GM12878 (cell line): ENCODE measurements around the gene HK3. TPM values are rescaled to one million over a fixed set of nuclear protein-coding genes. Genes with fewer than 3 reads are reported as not detected.
"Not testable (repeated sequence)": the region's sequence is repeated elsewhere in the genome, so short reads cannot be mapped to it uniquely, and the experiment has no call there.

Experiments
- ATAC-seq: fragments of 200-7000 bp; cut with Tn5 transposase; 3 replicates; pipeline ENCODE4 v1.9.1; 2020; ENCODE audit warnings: mild to moderate bottlenecking, moderate library complexity
- BruUV-seq: library from RNA; stranded (reverse); fragments of 400-500 nt; replicated peaks from 2 replicates; lab custom pipeline; 2021; lab: Mats Ljungman, UMichigan
- CTCF ChIA-PET: fragments of 300-600 bp; sonication (Branson Sonifier 250); formaldehyde crosslinking; extraction: SDS; loops from one replicate; lab custom pipeline; 2021; ENCODE audit warnings: inconsistent platforms; lab: Yijun Ruan, JAX
- POLR2A ChIA-PET: fragments of 350-600 bp; formaldehyde crosslinking; extraction: SDS; loops from one replicate; lab custom pipeline; 2021; ENCODE audit warnings: inconsistent platforms; lab: Charles Lee
- RAD21 ChIA-PET: fragments of 300-600 bp; sonication (Branson Sonifier 250); formaldehyde crosslinking; loops from one replicate; lab custom pipeline; 2023; ENCODE audit warnings: antibody characterized with exemption; ENCODE audit not compliant: unreplicated experiment; lab: Charles Lee
- SMC1A ChIA-PET: fragments of 300-600 bp; sonication (Branson Sonifier 250); formaldehyde crosslinking; loops from one replicate; lab custom pipeline; 2023; ENCODE audit not compliant: unreplicated experiment, uncharacterized antibody; lab: Charles Lee
- DNase-seq: peaks from one replicate; pipeline ENCODE4 v3.0.0-alpha.2; 2011; ENCODE audit warnings: low read depth, low spot score
- FAIRE-seq: peaks from 3 replicates; lab custom pipeline; 2011; peaks lifted over from hg19 to GRCh38; lab: Jason Lieb, UNC
- H2AFZ ChIP-seq: 2 replicates; pipeline ENCODE4 v1.6.0; 2011; ENCODE audit warnings: low read depth, low read length, control low read depth; ENCODE audit not compliant: control insufficient read depth
- H3K27ac ChIP-seq: 2 replicates; pipeline ENCODE4 v1.5.1; 2011; ENCODE audit warnings: control low read depth; ENCODE audit not compliant: control insufficient read depth, insufficient read depth
- H3K27me3 ChIP-seq, 2 experiments: replicated peaks in 1 of 2; 2 replicates each; pipeline versions ENCODE4 v1.6.0 to v1.6.1; 2011; ENCODE audit warnings: low read length in 1 of 2; ENCODE audit not compliant: control insufficient read depth in 2 of 2, insufficient read depth in 2 of 2
- H3K36me3 ChIP-seq, 2 experiments: 2 replicates each; pipeline ENCODE4 v1.5.1; 2011; ENCODE audit warnings: low read length in 1 of 2; ENCODE audit not compliant: control insufficient read depth in 2 of 2, insufficient read depth in 2 of 2
- H3K4me1 ChIP-seq: 2 replicates; pipeline ENCODE4 v1.6.1; 2011; ENCODE audit warnings: mild to moderate bottlenecking, low read length, moderate library complexity, mixed read lengths; ENCODE audit not compliant: control insufficient read depth, insufficient read depth
- H3K4me2 ChIP-seq: 2 replicates; pipeline ENCODE4 v1.6.0; 2011; ENCODE audit warnings: control low read depth; ENCODE audit not compliant: control insufficient read depth, insufficient read depth
- H3K4me3 ChIP-seq: fragments of 200-600 bp; sonication (generic); 2 replicates; pipeline ENCODE4 v1.5.1; 2016
- H3K79me2 ChIP-seq: 2 replicates; pipeline ENCODE4 v1.6.0; 2011; ENCODE audit warnings: low read length; ENCODE audit not compliant: control insufficient read depth, insufficient read depth
- H3K9ac ChIP-seq: 2 replicates; pipeline ENCODE4 v1.8.0; 2011; ENCODE audit warnings: low read length, control low read depth, mixed read lengths; ENCODE audit not compliant: control insufficient read depth, insufficient read depth
- H3K9me3 ChIP-seq: replicated peaks from 3 replicates; pipeline ENCODE4 v1.5.1; 2011; ENCODE audit warnings: mild to moderate bottlenecking, low read length; ENCODE audit not compliant: control insufficient read depth, insufficient read depth
- H4K20me1 ChIP-seq: 2 replicates; pipeline ENCODE4 v1.6.0; 2011; ENCODE audit not compliant: control insufficient read depth, insufficient read depth
- CHD2 ChIP-seq: IDR thresholded peaks from 2 replicates; pipeline ENCODE4 v1.6.1; 2011; ENCODE audit warnings: low read depth, low read length, improper control_type of control experiment, borderline replicate concordance
- EP300 ChIP-seq, 2 experiments: fragments of 150-350 bp in 1 of 2; IDR thresholded peaks; 2 replicates each; pipeline ENCODE4 v1.6.1; 2011 to 2012; ENCODE audit warnings: low read depth in 2 of 2, low read length in 2 of 2, borderline replicate concordance in 1 of 2, improper control_type of control experiment in 1 of 2, inconsistent platforms in 1 of 2; ENCODE audit not compliant: control insufficient read depth in 1 of 2
- EZH2 ChIP-seq: IDR thresholded peaks from 2 replicates; pipeline ENCODE4 v1.6.1; 2012; ENCODE audit warnings: low read depth, mild to moderate bottlenecking, control low read depth, inconsistent platforms, low read length, borderline replicate concordance; ENCODE audit not compliant: control insufficient read depth
- POLR2A ChIP-seq: IDR thresholded peaks from 2 replicates; pipeline ENCODE4 v1.6.1; 2011; ENCODE audit warnings: low read depth, mild to moderate bottlenecking, low read length
- RFX5 ChIP-seq: IDR thresholded peaks from 2 replicates; pipeline ENCODE4 v1.6.1; 2011; ENCODE audit warnings: low read depth, low read length, improper control_type of control experiment
- SREBF2 ChIP-seq: IDR thresholded peaks from 2 replicates; pipeline ENCODE4 v1.6.1; 2012; ENCODE audit warnings: mild to moderate bottlenecking, low read length
- ZNF207 ChIP-seq: fragments of 450-650 bp; IDR thresholded peaks from 2 replicates; pipeline ENCODE4 v1.6.1; 2014; ENCODE audit warnings: antibody characterized with exemption, mild to moderate bottlenecking, borderline replicate concordance
- WGBS: methylation state at CpG from one replicate; pipeline ENCODE4 v1.1.6; 2016; ENCODE audit warnings: low lambda C conversion rate; ENCODE audit not compliant: insufficient replicate concordance, insufficient coverage; ENCODE audit errors: missing lambda C conversion rate; 5-methylcytosine and 5-hydroxymethylcytosine counted together
- in situ Hi-C: fragments of 300-500 bp; cut with MboI; formaldehyde crosslinking; loops from 9 replicates; pipeline ENCODE4 v1.14.3; 2018; ENCODE audit warnings: mixed read lengths
- intact Hi-C: fragments of 100-400 bp; cut with micrococcal nuclease; formaldehyde crosslinking; loops from one replicate; pipeline ENCODE4 v1.14.2; 2022; ENCODE audit not compliant: unreplicated experiment
- polyA plus RNA-seq, 11 experiments: library from polyadenylated mRNA; depleted of rRNA in 4 of 11; unstranded in 6 of 11; stranded (reverse) in 5 of 11; fragments of >200 nt; fragmentation: Nextera tagmentation in 4 of 11; fragmentation: Illumina TruSeq in 1 of 11; extraction: Ambion mirVana in 4 of 11; extraction: Trizol in 1 of 11; gene quantifications; 1 replicate in 1 of 11; 2 replicates in 10 of 11; pipeline versions ENCODE4 v1.2.1 to v1.2.3, GENCODE V29; 2011 to 2016; ENCODE audit warnings: inconsistent platforms in 2 of 11, missing spikeins in 2 of 11, low read depth in 1 of 11
- total RNA-seq, 4 experiments: library from RNA; depleted of rRNA in 3 of 4; stranded (reverse); fragments of >200 nt in 3 of 4; fragmentation: Illumina TruSeq in 1 of 4; extraction: Trizol in 1 of 4; gene quantifications; 2 replicates each; pipeline versions ENCODE4 v1.2.1 to v1.2.3, GENCODE V29; 2013 to 2021
- TF ChIP-seq, protein P1 (sequence below): fragments of 450-650 bp; IDR thresholded peaks from 2 replicates; pipeline ENCODE4 v1.6.1; 2018; ENCODE audit warnings: mild to moderate bottlenecking, low read depth, moderate library complexity; ENCODE audit not compliant: partially characterized antibody
- TF ChIP-seq, protein P2 (sequence below): fragments of 450-650 bp; IDR thresholded peaks from 2 replicates; pipeline ENCODE4 v1.6.1; 2017; ENCODE audit warnings: borderline replicate concordance
- TF ChIP-seq, protein P3 (sequence below): fragments of 450-650 bp; IDR thresholded peaks from 2 replicates; pipeline ENCODE4 v1.6.1; 2016; ENCODE audit warnings: mild to moderate bottlenecking

HK3 gene
- total and polyA plus RNA-seq, 10 of the 15 experiments (the other 5 are each of a cell fraction or from before 2014, with no cell fraction given), result 0.13 to 1.3 (median 0.26) TPM; not detected in 4

DNA sequence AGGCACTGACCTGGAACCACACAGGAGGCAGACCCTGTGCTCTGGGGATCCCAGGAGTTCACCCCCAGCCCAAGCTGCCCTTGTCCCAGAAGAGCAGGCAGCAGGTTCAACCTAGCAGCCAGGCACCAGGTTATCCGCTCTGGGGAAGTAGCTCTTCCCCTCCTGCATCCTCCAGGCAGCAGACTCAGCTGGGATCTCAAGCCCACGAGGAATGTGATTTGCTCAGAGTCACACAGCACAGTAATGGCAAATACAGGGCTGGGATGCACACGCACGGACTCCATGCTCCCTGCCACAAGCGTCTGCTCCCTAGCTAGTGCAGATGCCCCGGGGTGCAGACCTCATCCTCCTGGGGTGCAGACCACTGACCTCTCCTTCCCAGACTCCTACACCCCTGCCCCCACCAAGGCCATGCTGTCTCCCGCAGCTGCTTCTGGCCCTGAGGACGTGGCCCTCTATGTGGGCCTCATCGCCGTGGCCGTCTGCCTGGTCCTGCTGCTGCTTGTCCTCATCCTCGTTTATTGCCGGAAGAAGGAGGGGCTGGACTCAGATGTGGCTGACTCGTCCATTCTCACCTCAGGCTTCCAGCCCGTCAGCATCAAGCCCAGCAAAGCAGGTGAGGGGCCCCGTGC lies 25.5 kb downstream of the HK3 start (continued):
- TF ChIP-seq, protein P1, sequence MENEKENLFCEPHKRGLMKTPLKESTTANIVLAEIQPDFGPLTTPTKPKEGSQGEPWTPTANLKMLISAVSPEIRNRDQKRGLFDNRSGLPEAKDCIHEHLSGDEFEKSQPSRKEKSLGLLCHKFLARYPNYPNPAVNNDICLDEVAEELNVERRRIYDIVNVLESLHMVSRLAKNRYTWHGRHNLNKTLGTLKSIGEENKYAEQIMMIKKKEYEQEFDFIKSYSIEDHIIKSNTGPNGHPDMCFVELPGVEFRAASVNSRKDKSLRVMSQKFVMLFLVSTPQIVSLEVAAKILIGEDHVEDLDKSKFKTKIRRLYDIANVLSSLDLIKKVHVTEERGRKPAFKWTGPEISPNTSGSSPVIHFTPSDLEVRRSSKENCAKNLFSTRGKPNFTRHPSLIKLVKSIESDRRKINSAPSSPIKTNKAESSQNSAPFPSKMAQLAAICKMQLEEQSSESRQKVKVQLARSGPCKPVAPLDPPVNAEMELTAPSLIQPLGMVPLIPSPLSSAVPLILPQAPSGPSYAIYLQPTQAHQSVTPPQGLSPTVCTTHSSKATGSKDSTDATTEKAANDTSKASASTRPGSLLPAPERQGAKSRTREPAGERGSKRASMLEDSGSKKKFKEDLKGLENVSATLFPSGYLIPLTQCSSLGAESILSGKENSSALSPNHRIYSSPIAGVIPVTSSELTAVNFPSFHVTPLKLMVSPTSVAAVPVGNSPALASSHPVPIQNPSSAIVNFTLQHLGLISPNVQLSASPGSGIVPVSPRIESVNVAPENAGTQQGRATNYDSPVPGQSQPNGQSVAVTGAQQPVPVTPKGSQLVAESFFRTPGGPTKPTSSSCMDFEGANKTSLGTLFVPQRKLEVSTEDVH, result no peak
- TF ChIP-seq ZNF207 (no peak), POLR2A (no peak), RFX5 (no peak), EP300 (IDR thresholded peaks at IDR 0.05; ENCODE audit: borderline replicate concordance in 1 of 2, control insufficient read depth in 1 of 2, low read depth in 2 of 2, low read length in 2 of 2) (no peak), SREBF2 (no peak), EZH2 (no peak), CHD2 (no peak)
- TF ChIP-seq, protein P2, sequence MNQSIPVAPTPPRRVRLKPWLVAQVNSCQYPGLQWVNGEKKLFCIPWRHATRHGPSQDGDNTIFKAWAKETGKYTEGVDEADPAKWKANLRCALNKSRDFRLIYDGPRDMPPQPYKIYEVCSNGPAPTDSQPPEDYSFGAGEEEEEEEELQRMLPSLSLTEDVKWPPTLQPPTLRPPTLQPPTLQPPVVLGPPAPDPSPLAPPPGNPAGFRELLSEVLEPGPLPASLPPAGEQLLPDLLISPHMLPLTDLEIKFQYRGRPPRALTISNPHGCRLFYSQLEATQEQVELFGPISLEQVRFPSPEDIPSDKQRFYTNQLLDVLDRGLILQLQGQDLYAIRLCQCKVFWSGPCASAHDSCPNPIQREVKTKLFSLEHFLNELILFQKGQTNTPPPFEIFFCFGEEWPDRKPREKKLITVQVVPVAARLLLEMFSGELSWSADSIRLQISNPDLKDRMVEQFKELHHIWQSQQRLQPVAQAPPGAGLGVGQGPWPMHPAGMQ, result no peak
- TF ChIP-seq, protein P3, sequence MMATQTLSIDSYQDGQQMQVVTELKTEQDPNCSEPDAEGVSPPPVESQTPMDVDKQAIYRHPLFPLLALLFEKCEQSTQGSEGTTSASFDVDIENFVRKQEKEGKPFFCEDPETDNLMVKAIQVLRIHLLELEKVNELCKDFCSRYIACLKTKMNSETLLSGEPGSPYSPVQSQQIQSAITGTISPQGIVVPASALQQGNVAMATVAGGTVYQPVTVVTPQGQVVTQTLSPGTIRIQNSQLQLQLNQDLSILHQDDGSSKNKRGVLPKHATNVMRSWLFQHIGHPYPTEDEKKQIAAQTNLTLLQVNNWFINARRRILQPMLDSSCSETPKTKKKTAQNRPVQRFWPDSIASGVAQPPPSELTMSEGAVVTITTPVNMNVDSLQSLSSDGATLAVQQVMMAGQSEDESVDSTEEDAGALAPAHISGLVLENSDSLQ, result no peak

DNA sequence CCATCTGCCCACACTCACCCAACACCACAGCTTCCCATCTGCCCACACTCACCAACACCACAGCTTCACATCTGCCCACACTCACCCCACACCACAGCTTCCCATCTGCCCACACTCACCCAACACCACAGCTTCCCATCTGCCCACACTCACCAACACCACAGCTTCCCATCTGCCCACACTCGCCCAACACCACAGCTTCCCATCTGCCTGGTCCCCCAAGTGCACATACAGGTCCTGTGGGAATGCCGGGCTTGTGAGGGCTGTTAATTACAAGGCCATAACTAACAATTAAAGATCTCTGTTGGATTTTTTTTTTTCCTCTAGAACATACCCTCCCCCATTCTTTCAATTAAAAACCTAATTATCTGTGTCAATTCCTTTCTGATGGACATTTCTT lies 26.1 kb downstream of the HK3 start:
- ATAC-seq, H3K4me1 ChIP-seq, in situ Hi-C loops, H3K27me3 ChIP-seq, H3K79me2 ChIP-seq, H3K27ac ChIP-seq, H3K36me3 ChIP-seq, H3K9me3 ChIP-seq, POLR2A ChIA-PET, H3K4me3 ChIP-seq, H3K9ac ChIP-seq, FAIRE-seq, H3K4me2 ChIP-seq, BruUV-seq, DNase-seq, CTCF ChIA-PET, H2AFZ ChIP-seq, intact Hi-C loops, H4K20me1 ChIP-seq, RAD21 ChIA-PET: not testable (repeated sequence)
- WGBS, result 50% methylated on average over 2 of the region's 2 CpGs
- SMC1A ChIA-PET, result interaction anchor here (1.1 kb wide), 1 partner anchor 30 kb away, joined by 4 read pairs; no protein-coding TSS in a partner anchor
